A673 (cell line): ENCODE data around the gene TOMM70. TPM values are rescaled to one million over a fixed set of nuclear protein-coding genes. Genes with fewer than 3 reads are reported as not detected.

Source experiments
- BruUV-seq: library from RNA; stranded (reverse); fragments of 400-500 nt; replicated peaks from 2 replicates; lab custom pipeline; 2021; lab: Mats Ljungman, UMichigan
- CTCF ChIA-PET: fragments of 300-600 bp; sonication (Branson Sonifier 250); formaldehyde crosslinking; loops from one replicate; lab custom pipeline; 2022; ENCODE audit warnings: antibody characterized with exemption; lab: Charles Lee
- POLR2A ChIA-PET: fragments of 300-600 bp; sonication (Branson Sonifier 250); formaldehyde crosslinking; loops from one replicate; lab custom pipeline; 2022; ENCODE audit warnings: antibody characterized with exemption; ENCODE audit not compliant: low non-redundant PET; lab: Charles Lee
- DNase-seq: peaks from one replicate; pipeline ENCODE4 v3.0.0-alpha.2; 2015; ENCODE audit warnings: low spot score
- H3K27ac ChIP-seq: fragments of 200-600 bp; sonication (generic); 2 replicates; pipeline ENCODE4 v1.5.1; 2016; ENCODE audit warnings: mixed run types, low read depth, mild to moderate bottlenecking, mixed read lengths, antibody characterized with exemption, low read length; ENCODE audit not compliant: poor library complexity, severe bottlenecking
- H3K27me3 ChIP-seq: fragments of 200-600 bp; sonication (generic); replicated peaks from 2 replicates; pipeline ENCODE4 v1.6.1; 2017; ENCODE audit warnings: mixed run types, low read depth, mild to moderate bottlenecking, mixed read lengths, antibody characterized with exemption, low read length; ENCODE audit not compliant: insufficient read depth, poor library complexity
- H3K36me3 ChIP-seq: fragments of 200-600 bp; sonication (generic); 2 replicates; pipeline ENCODE4 v1.6.1; 2016; ENCODE audit warnings: mixed run types, mild to moderate bottlenecking, mixed read lengths, antibody characterized with exemption, low read length; ENCODE audit not compliant: insufficient read depth, poor library complexity, severe bottlenecking
- H3K4me1 ChIP-seq: fragments of 200-600 bp; sonication (generic); 2 replicates; pipeline ENCODE4 v1.6.1; 2017; ENCODE audit warnings: mixed run types, mild to moderate bottlenecking, mixed read lengths, antibody characterized with exemption, low read length; ENCODE audit not compliant: insufficient read depth, poor library complexity, severe bottlenecking
- H3K4me3 ChIP-seq: fragments of 200-600 bp; sonication (generic); 2 replicates; pipeline ENCODE4 v1.5.1; 2016; ENCODE audit warnings: low read depth, mixed run types, mild to moderate bottlenecking, mixed read lengths, low read length; ENCODE audit not compliant: poor library complexity, severe bottlenecking
- H3K9me3 ChIP-seq: fragments of 200-600 bp; sonication (generic); 2 replicates; pipeline ENCODE4 v1.6.1; 2016; ENCODE audit warnings: mixed run types, low read depth, mild to moderate bottlenecking, mixed read lengths, antibody characterized with exemption, low read length; ENCODE audit not compliant: poor library complexity, severe bottlenecking
- CTCF ChIP-seq: fragments of 300-800, 200-600 bp; sonication (generic); conservative IDR thresholded peaks from 2 replicates; pipeline ENCODE4 v1.5.1; 2017; ENCODE audit warnings: low read depth, mild to moderate bottlenecking, antibody characterized with exemption, low read length, moderate library complexity, mixed read lengths
- EZH2 ChIP-seq: fragments of 200-600 bp; sonication (generic); IDR thresholded peaks from 2 replicates; pipeline ENCODE4 v1.6.1; 2017; ENCODE audit warnings: borderline replicate concordance, low read depth, mild to moderate bottlenecking, mixed read lengths, antibody characterized with exemption, low read length; ENCODE audit not compliant: poor library complexity, severe bottlenecking
- intact Hi-C: fragments of 100-400 bp; cut with micrococcal nuclease; formaldehyde crosslinking; loops from one replicate; pipeline ENCODE4 v1.10.0; 2022; ENCODE audit not compliant: unreplicated experiment
- total RNA-seq: library from RNA; stranded (reverse); gene quantifications from 2 replicates; pipeline ENCODE4 v1.2.3, GENCODE V29; 2021

The TOMM70 gene
- total RNA-seq, 1 experiment from 2014 or later = 54.4 TPM

- no peak for DNase-seq
- Histone ChIP-seq H3K4me1 (peaks cover 7% of the 10 kb centered on the region), H3K27me3 (no peaks in the 10 kb centered on the region), H3K9me3 (no peaks in the 10 kb centered on the region), H3K4me3 (no peak overlapping the region), H3K36me3 (no peaks in the 10 kb centered on the region), H3K27ac (no peak overlapping the region)
- no TSS peak for BruUV-seq
- ChIA-PET CTCF (no interaction called here), POLR2A (no interaction called here)
- TF ChIP-seq EZH2 (no peak), CTCF (no peak)
- intact Hi-C loops = no loop called here
Observed at GRCh38 chr3:100407977-100408532, 7.2 kb upstream of the TOMM70 start.

- no TSS peak for BruUV-seq
- no peak for DNase-seq
- H3K9me3 ChIP-seq = no peaks in the 10 kb centered on the region
- no peak overlapping the region for H3K4me3 ChIP-seq
- H3K36me3 ChIP-seq = no peaks in the 10 kb centered on the region
- intact Hi-C loops = no loop called here
- H3K27ac ChIP-seq = no peak overlapping the region
- H3K27me3 ChIP-seq = no peaks in the 10 kb centered on the region
- no peak for TF ChIP-seq CTCF
- no peak for TF ChIP-seq EZH2
- H3K4me1 ChIP-seq = peaks cover 7% of the 10 kb centered on the region
- ChIA-PET POLR2A (no interaction called here), CTCF (no interaction called here)
Observed at GRCh38 chr3:100407164-100407563, 6.3 kb upstream of the TOMM70 start.

GRCh38 chr3:100404250-100404548 lies 3.3 kb upstream of the TOMM70 start:
- Histone ChIP-seq H3K27me3 (no peaks in the 10 kb centered on the region), H3K36me3 (no peaks in the 10 kb centered on the region), H3K9me3 (no peaks in the 10 kb centered on the region), H3K4me3 (peak overlapping the region; percentile 88), H3K4me1 (peaks cover 11% of the 10 kb centered on the region), H3K27ac (no peak overlapping the region)
- no TSS peak for BruUV-seq
- TF ChIP-seq EZH2 (no peak), CTCF (no peak)
- intact Hi-C loops = no loop called here
- CTCF ChIA-PET = no interaction called here
- no peak for DNase-seq
- POLR2A ChIA-PET = interaction anchor here (0.6 kb wide), 1 partner anchor 218 kb away, joined by 3 read pairs; no protein-coding TSS in a partner anchor
